K562 treated with DMSO at 1 percent for 48 hours (cell line): ENCODE results near the gene PNISR. TPM values are rescaled to one million over a fixed set of nuclear protein-coding genes. Genes with fewer than 3 reads are reported as not detected.

Experiments used
- total RNA-seq: library from RNA; unstranded; fragments of 300-600 nt; gene quantifications from 2 replicates; pipeline ENCODE4 v1.2.3, GENCODE V29; 2022; ENCODE audit warnings: low replicate concordance; ENCODE audit errors: extremely low read depth

Gene PNISR
- total RNA-seq: not detected in 2 replicates

GRCh38 chr6:99424761-99425646, at the start of gene PNISR:
Gene PNISR (minus strand): TSS chr6:99425308. CDS start chr6:99414659, 10,649 bp downstream.

GRCh38 chr6:99393698-99394531, 31.2 kb downstream of the PNISR start, which contains the start of gene COQ3:
Gene COQ3 (minus strand): TSS chr6:99394195. CDS start chr6:99394179, 16 bp downstream.

GRCh38 chr6:99349171-99350141, 75.7 kb downstream of the PNISR start, which contains the start of gene FAXC:
Gene FAXC (minus strand): TSS chr6:99349674. CDS start chr6:99349372, 302 bp downstream.

Other genes with a start within 250 kb of the PNISR start
- not detected in 2 replicates for gene FAXC, start 75.6 kb downstream of the PNISR start, total RNA-seq
- gene COQ3, start 31.1 kb downstream of the PNISR start, total RNA-seq: not detected in 2 replicates
- gene USP45, start 90.1 kb upstream of the PNISR start, total RNA-seq: not detected in 2 replicates
- gene CCNC, start 143.4 kb upstream of the PNISR start, total RNA-seq: not detected in 2 replicates
- not detected in 2 replicates for gene PRDM13, start 181.5 kb upstream of the PNISR start, total RNA-seq